Brain microvascular endothelial cell (primary cell): ENCODE measurements around the gene TMPRSS4.

Experiments used
- DNase-seq: peaks from one replicate; pipeline ENCODE4 v3.0.0-alpha.2; 2020
- H3K27ac ChIP-seq: fragments of 250-450 bp; sonication (Bioruptor Pico); 2 replicates; pipeline ENCODE4 v1.5.1; 2020; ENCODE audit warnings: mild to moderate bottlenecking, moderate library complexity
- H3K27me3 ChIP-seq: fragments of 250-450 bp; sonication (Bioruptor Pico); replicated peaks from 2 replicates; pipeline ENCODE4 v1.5.1; 2020; ENCODE audit warnings: mild to moderate bottlenecking
- H3K36me3 ChIP-seq: fragments of 250-450 bp; sonication (Bioruptor Pico); replicated peaks from 2 replicates; pipeline ENCODE4 v1.5.1; 2020; ENCODE audit warnings: mild to moderate bottlenecking
- H3K4me3 ChIP-seq: 2 replicates; pipeline ENCODE4 v1.5.1; 2011; ENCODE audit warnings: low read depth, mild to moderate bottlenecking, control low read depth, low read length, moderate library complexity
- in situ Hi-C: cut with HindIII; loops from 2 replicates; pipeline ENCODE4 v1.10.0; 2017; ENCODE audit warnings: low sequenced_read_pairs, low pct_ligation_motif_present
- TF ChIP-seq, protein P1 (sequence below): IDR thresholded peaks from 2 replicates; pipeline ENCODE4 v1.5.1; 2011; ENCODE audit warnings: low read depth, mild to moderate bottlenecking, moderate library complexity, low read length, control low read depth, inconsistent platforms; ENCODE audit errors: missing control alignments

Gene TMPRSS4

GRCh38 chr11:118153516-118153915, 76.6 kb downstream of the TMPRSS4 start:
- H3K27me3 ChIP-seq, result peaks cover 74% of the 10 kb centered on the region
- H3K4me3 ChIP-seq, result no peak overlapping the region
- no peak for DNase-seq
- no peak overlapping the region for H3K27ac ChIP-seq
- H3K36me3 ChIP-seq, result no peaks in the 10 kb centered on the region
- TF ChIP-seq, protein P1, sequence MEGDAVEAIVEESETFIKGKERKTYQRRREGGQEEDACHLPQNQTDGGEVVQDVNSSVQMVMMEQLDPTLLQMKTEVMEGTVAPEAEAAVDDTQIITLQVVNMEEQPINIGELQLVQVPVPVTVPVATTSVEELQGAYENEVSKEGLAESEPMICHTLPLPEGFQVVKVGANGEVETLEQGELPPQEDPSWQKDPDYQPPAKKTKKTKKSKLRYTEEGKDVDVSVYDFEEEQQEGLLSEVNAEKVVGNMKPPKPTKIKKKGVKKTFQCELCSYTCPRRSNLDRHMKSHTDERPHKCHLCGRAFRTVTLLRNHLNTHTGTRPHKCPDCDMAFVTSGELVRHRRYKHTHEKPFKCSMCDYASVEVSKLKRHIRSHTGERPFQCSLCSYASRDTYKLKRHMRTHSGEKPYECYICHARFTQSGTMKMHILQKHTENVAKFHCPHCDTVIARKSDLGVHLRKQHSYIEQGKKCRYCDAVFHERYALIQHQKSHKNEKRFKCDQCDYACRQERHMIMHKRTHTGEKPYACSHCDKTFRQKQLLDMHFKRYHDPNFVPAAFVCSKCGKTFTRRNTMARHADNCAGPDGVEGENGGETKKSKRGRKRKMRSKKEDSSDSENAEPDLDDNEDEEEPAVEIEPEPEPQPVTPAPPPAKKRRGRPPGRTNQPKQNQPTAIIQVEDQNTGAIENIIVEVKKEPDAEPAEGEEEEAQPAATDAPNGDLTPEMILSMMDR, result no peak
- in situ Hi-C loops, result no loop called here

GRCh38 chr11:118153976-118154375, 77.1 kb downstream of the TMPRSS4 start:
- in situ Hi-C loops, result no loop called here

DNA sequence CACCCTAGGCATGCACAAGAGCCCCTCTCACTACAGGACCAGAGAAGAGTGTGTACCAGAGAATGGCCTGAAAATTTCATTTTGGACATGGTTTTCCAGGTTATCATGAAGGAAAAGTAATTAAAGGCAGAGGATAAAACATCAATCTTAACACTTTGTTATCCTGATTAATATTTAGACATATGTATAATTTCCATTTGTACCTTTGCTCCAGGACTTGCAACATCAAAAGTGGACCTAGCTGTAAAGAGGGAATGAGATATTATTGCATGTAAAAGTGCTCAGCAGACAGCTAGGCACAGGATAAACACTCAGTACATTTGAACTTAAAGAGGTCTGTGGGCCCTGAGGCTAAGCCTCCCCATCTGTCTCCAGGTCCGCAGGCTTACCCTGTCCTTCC, 77.8 kb downstream of the TMPRSS4 start:
- DNase-seq, result no peak
- H3K27ac ChIP-seq, result no peak overlapping the region
- no peaks in the 10 kb centered on the region for H3K36me3 ChIP-seq
- no peak overlapping the region for H3K4me3 ChIP-seq
- in situ Hi-C loops, result no loop called here
- H3K27me3 ChIP-seq, result peaks cover 71% of the 10 kb centered on the region
- TF ChIP-seq, protein P1, result no peak

More at GRCh38 chr11:118153976-118154375, 77.1 kb downstream of the TMPRSS4 start:
- Histone ChIP-seq H3K27me3 (peaks cover 76% of the 10 kb centered on the region), H3K36me3 (no peaks in the 10 kb centered on the region), H3K27ac (no peak overlapping the region), H3K4me3 (no peak overlapping the region)
- TF ChIP-seq, protein P1, result no peak
- no peak for DNase-seq

DNA sequence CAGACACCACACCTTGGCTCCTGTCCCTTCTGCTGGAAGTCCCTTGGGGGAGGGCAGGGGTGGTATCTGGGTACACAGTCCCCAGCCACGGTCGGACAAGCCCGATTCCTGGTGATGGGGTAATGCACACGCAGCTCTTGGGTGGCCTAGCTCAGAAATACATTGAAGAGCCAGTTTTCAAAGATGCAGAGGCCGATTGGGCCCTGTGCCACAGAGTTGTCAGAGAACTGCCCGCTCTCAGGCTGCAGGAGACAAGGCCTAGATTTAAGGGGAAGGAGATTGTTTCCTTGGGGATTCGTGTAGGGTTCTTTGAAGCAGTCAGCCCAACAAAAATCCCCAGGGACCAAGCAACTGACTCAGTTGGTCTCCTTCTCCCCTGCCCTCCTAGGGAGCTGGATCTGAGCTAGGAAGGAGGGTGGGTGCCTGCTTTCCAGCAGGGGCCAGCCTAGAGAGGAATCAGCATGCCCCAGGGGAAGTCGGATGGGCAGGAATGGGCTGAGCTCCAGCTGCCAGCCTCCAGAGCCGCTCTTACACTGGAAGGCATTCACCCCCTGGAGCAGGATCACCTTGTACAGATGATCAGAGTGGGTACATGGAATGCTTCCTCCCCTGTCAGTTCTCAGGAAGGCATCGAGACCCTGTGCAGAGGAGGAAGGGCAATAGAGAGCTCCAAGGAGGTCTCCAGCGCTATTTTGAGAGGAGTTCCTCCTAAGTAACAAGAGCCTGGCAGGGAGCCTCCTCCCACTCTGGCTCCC, 79.1 kb downstream of the TMPRSS4 start:
- TF ChIP-seq, protein P1, result no peak
- Histone ChIP-seq H3K4me3 (no peak overlapping the region), H3K27ac (no peak overlapping the region), H3K27me3 (peaks cover 63% of the 10 kb centered on the region), H3K36me3 (no peaks in the 10 kb centered on the region)
- in situ Hi-C loops, result no loop called here
- DNase-seq, result no peak

DNA sequence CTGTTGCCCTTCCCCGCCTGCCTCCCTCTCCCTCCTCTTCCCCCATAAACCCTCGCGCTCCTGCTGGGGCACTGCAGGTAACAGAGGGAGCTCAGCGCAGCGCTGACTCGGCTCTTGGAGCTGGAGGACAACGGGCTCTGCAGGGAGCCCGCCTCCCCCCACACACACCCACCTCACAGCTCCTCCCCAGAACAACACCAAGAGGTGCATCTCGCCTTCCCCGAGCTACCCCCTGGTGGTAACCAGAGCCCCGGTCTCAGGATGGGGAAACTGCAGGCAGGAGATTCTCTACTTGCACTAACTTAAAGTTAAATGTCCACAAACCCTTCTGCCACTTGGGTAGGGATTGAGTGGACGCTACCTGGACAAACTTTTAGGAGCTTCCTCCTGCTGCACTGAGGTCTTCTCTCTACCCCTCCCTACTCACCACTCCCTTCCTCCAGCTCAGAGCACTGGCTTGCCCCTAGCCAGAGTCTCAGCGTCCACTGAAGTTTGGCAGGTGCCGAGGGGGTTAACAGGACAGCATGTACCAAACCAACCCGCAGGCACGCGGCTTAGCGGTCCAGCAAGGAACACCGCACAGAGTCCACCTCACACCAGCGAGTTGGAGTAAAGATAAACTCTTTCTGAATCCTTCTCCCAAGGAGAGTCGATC, 79.8 kb downstream of the TMPRSS4 start:
- in situ Hi-C loops, result no loop called here
- DNase-seq, result no peak
- no peaks in the 10 kb centered on the region for H3K36me3 ChIP-seq
- no peak overlapping the region for H3K27ac ChIP-seq
- peaks cover 61% of the 10 kb centered on the region for H3K27me3 ChIP-seq
- TF ChIP-seq, protein P1, result no peak
- no peak overlapping the region for H3K4me3 ChIP-seq
